HG02840 (cell line): Measurements from ENCODE around the gene GABARAPL2.

Experiments used
- ATAC-seq: cut with Tn5 transposase; IDR thresholded peaks from one replicate; pipeline ENCODE4 v1.9.1; 2021; ENCODE audit warnings: mild to moderate bottlenecking, moderate library complexity, moderate number of reproducible peaks; ENCODE audit not compliant: unreplicated experiment, low FRiP score

Gene GABARAPL2

GRCh38 chr16:75624921-75625334 lies 58.7 kb downstream of the GABARAPL2 start:
- no peak for ATAC-seq

GRCh38 chr16:75626806-75627205 lies 60.6 kb downstream of the GABARAPL2 start:
- no peak for ATAC-seq
